NCI-H748 (cell line): Measurements from ENCODE around the gene GABRA4.

Source experiments
- DNase-seq: peaks from one replicate; lab custom pipeline; 2025; ENCODE audit not compliant: unreplicated experiment; lab: John Stamatoyannopoulos, UW

Gene GABRA4

GRCh38 chr4:46993075-46994006 is at the start of gene GABRA4:
GABRA4 (minus strand) TSS chr4:46993581; CDS start chr4:46993424, 157 bp downstream.
- no peak for DNase-seq

GRCh38 chr4:47040828-47041227 is 47.4 kb upstream of the GABRA4 start:
- DNase-seq = no peak

GRCh38 chr4:47038263-47038662 is 44.9 kb upstream of the GABRA4 start:
- no peak for DNase-seq

GRCh38 chr4:47032405-47033106 is 39.2 kb upstream of the GABRA4 start:
- DNase-seq = peak; percentile 63

- peak; percentile 18 for DNase-seq
Measured at GRCh38 chr4:47031751-47032404, 38.5 kb upstream of the GABRA4 start.

- peak; percentile 24 for DNase-seq
Measured at GRCh38 chr4:47031011-47031678, 37.8 kb upstream of the GABRA4 start, which contains the start of gene GABRB1. GABRB1 (plus strand) TSS chr4:47031567.

GRCh38 chr4:47017494-47017893 is 24.1 kb upstream of the GABRA4 start:
- DNase-seq = no peak

GRCh38 chr4:47017081-47017480 is 23.7 kb upstream of the GABRA4 start:
- no peak for DNase-seq

- no peak for DNase-seq
Measured at GRCh38 chr4:47013373-47013772, 20.0 kb upstream of the GABRA4 start.

GRCh38 chr4:47012676-47013075 is 19.3 kb upstream of the GABRA4 start:
- DNase-seq = no peak

- DNase-seq = no peak
Measured at GRCh38 chr4:47010912-47011446, 17.6 kb upstream of the GABRA4 start.

- no peak for DNase-seq
Measured at GRCh38 chr4:47010347-47010911, 17.0 kb upstream of the GABRA4 start.

- no peak for DNase-seq
Measured at GRCh38 chr4:47002580-47002979, 9.2 kb upstream of the GABRA4 start.

- DNase-seq = no peak
Measured at GRCh38 chr4:47000406-47000805, 7.0 kb upstream of the GABRA4 start.

GRCh38 chr4:46999566-46999965 is 6.2 kb upstream of the GABRA4 start:
- no peak for DNase-seq

- no peak for DNase-seq
Measured at GRCh38 chr4:46994007-46994405, 625 bp upstream of the GABRA4 start.

GRCh38 chr4:46992338-46992737 is 1.0 kb downstream of the GABRA4 start:
- DNase-seq = no peak

GRCh38 chr4:46986922-46987638 is 6.3 kb downstream of the GABRA4 start:
- no peak for DNase-seq

- DNase-seq = no peak
Measured at GRCh38 chr4:46984781-46985180, 8.6 kb downstream of the GABRA4 start.

GRCh38 chr4:46980851-46981250 is 12.5 kb downstream of the GABRA4 start:
- DNase-seq = no peak
